Ovary (tissue), 9 donors: Measurements from ENCODE around the gene DNAJB11. TPM values are rescaled to one million over a fixed set of nuclear protein-coding genes. Genes with fewer than 3 reads are reported as not detected.

Experiments
- DNase-seq, 5 donors: peaks; one replicate each; pipeline ENCODE4 v3.0.0-alpha.2; 2019 to 2020
- H3K27ac ChIP-seq, 2 donors: fragments of 200-600 bp; one replicate each; pipeline versions ENCODE4 v1.5.1 to v1.8.0; 2019 to 2022
- H3K27me3 ChIP-seq: fragments of 200-600 bp; one replicate; pipeline ENCODE4 v1.8.0; 2022
- H3K36me3 ChIP-seq: fragments of 200-600 bp; sonication (generic); one replicate; pipeline ENCODE4 v1.5.1; 2019
- H3K4me1 ChIP-seq: one replicate; pipeline ENCODE4 v1.8.1; 2013; ENCODE audit warnings: mild to moderate bottlenecking, moderate library complexity; ENCODE audit not compliant: insufficient read depth
- H3K4me3 ChIP-seq: fragments of 200-600 bp; sonication (generic); one replicate; pipeline ENCODE4 v1.5.1; 2017
- H3K9me3 ChIP-seq, 2 donors: fragments of 200-600 bp in 1 of 2; sonication (generic) in 1 of 2; one replicate each; pipeline versions ENCODE4 v1.5.1 to v1.8.1; 2013 to 2019; ENCODE audit warnings: mild to moderate bottlenecking in 1 of 2, moderate library complexity in 1 of 2
- EP300 ChIP-seq: sonication (generic); formaldehyde crosslinking; IDR thresholded peaks from one replicate; pipeline ENCODE4 v1.6.1; 2017; ENCODE audit warnings: antibody characterized with exemption
- POLR2A ChIP-seq: fragments of 450-650 bp; IDR thresholded peaks from one replicate; pipeline ENCODE4 v1.6.1; 2017; ENCODE audit warnings: antibody characterized with exemption, mild to moderate bottlenecking, moderate library complexity
- WGBS, 3 donors: extraction: QIAGEN DNeasy Blood & Tissue Kit in 1 of 3; methylation state at CpG; one replicate each; pipeline versions ENCODE4 v1.1.5 to v1.1.7; 2013 to 2017; 5-methylcytosine and 5-hydroxymethylcytosine counted together
- intact Hi-C, 4 donors: fragments of 100-400 bp; cut with DNase I; formaldehyde crosslinking; loops; one replicate each; pipeline versions ENCODE4 v1.11.0 to v1.15.1; 2022 to 2023
- polyA plus RNA-seq, 2 donors: library from polyadenylated mRNA; stranded (reverse); fragments of 200-250 nt in 1 of 2; fragments of 350-450 nt in 1 of 2; fragmentation: Illumina TruSeq in 1 of 2; extraction: RNeasy Lipid Tissue Mini Kit (QIAGEN cat#74804) in 1 of 2; gene quantifications; one replicate each; pipeline ENCODE4 v1.2.3, GENCODE V29; 2013 to 2014
- total RNA-seq, 7 donors: library from RNA; depleted of rRNA in 2 of 7; stranded (reverse); fragments of >200 nt in 2 of 7; fragmentation: NEBNext Ultra II Directional in 3 of 7; extraction: Animal tissue kit (Norgen Biotek cat#: 25700) in 3 of 7; gene quantifications; one replicate each; pipeline versions ENCODE4 v1.1.0 to v1.2.4, GENCODE V29; 2016 to 2023
- TF ChIP-seq, protein P1 (sequence below), 3 donors: fragments of 450-650 bp in 2 of 3; fragments of 200-600 bp in 1 of 3; IDR thresholded peaks; one replicate each; pipeline versions ENCODE4 v1.5.1 to v1.8.0; 2016 to 2022; ENCODE audit warnings: antibody characterized with exemption in 3 of 3, mild to moderate bottlenecking in 1 of 3
- donor health status: DM: no; HTN: no; CAD: no; lungs with moderate emphysema.
- donor health status: DM: no; HTN: no; CAD: no.
- donor health status: Bipolar disorder and iron deficiency.
- donor health status: DM: yes; HTN: yes; CAD: no.
- donor health status: DM: no; HTN: no; CAD: no.
- donor health status: DM: yes; HTN: yes; CAD: no.

Gene DNAJB11
- total and polyA plus RNA-seq, 9 donors = 17.7 to 38.2 (median 23.8) TPM

DNA sequence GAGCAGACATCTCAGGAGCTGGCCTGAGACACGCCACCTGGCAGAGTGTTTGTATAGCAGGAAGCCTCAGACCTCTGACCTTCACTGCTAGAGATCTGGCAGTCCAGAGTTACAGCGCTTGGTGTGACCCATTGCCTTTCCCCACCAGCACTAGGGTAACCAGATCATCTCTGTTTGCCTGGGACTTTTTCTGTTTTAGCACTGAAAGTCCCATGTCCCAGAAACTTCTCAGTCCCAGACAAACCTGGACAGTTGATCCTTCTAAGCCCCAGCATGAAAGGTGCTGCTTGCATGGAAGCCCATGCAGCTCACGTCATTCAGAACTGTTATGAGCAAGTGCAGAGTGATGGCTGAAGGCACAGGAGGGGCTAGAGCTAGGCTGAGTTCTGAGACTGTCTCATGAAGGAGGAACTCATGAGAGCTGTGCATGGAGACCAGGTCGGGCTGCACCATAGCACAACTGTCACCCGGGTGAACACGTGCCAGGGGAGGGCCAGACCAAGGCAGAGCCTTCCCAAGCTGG, 24.1 kb downstream of the DNAJB11 start:
- H3K4me1 ChIP-seq = no peaks in the 10 kb centered on the region
- 64 to 70% (median 69%) methylated on average over 6 of the region's 6 CpGs for WGBS, 3 donors
- no peak overlapping the region for H3K27ac ChIP-seq
- H3K36me3 ChIP-seq = no peaks in the 10 kb centered on the region
- H3K9me3 ChIP-seq = no peaks in the 10 kb centered on the region
- no peaks in the 10 kb centered on the region for H3K27me3 ChIP-seq
- no peak for DNase-seq
- TF ChIP-seq, protein P1, sequence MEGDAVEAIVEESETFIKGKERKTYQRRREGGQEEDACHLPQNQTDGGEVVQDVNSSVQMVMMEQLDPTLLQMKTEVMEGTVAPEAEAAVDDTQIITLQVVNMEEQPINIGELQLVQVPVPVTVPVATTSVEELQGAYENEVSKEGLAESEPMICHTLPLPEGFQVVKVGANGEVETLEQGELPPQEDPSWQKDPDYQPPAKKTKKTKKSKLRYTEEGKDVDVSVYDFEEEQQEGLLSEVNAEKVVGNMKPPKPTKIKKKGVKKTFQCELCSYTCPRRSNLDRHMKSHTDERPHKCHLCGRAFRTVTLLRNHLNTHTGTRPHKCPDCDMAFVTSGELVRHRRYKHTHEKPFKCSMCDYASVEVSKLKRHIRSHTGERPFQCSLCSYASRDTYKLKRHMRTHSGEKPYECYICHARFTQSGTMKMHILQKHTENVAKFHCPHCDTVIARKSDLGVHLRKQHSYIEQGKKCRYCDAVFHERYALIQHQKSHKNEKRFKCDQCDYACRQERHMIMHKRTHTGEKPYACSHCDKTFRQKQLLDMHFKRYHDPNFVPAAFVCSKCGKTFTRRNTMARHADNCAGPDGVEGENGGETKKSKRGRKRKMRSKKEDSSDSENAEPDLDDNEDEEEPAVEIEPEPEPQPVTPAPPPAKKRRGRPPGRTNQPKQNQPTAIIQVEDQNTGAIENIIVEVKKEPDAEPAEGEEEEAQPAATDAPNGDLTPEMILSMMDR (IDR thresholded peaks at IDR 0.05) = no peak
- TF ChIP-seq POLR2A (no peak), EP300 (no peak)
- no peak overlapping the region for H3K4me3 ChIP-seq
- intact Hi-C loops = no loop called here

DNA sequence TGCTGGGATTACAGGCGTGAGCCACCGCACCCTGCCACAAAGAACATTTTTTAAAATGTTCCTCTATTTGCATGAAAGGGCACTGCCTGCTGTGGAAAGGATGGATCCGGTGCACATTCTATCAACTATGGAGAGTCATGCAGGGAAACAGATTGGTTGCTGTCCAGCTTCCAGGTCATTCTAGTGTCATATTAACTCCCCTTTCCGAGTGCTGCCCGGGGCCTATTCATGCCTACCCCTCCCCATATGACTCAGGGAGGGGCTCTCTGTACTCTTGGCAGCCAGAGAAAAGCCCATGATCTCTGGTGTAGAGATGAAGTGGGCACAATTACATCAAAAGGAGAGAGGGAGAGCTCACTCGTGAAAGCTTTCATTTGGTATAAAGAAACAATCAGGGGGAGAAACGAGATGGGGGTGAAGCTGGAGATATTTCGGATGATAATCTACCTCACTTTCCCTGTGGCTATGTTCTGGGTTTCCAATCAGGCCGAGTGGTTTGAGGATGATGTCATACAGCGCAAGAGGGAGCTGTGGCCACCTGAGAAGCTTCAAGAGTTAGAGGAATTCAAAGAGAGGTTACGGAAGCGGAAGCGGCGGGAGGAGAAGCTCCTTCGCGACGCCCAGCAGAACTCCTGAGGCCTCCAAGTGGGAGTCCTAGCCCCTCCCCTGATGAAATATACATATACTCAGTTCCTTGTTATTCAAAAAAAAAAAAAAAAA, 26.2 kb downstream of the DNAJB11 start:
- TF ChIP-seq, protein P1 (IDR thresholded peaks at IDR 0.05) = no peak
- TF ChIP-seq EP300 (no peak), POLR2A (no peak)
- WGBS, 3 donors = 33 to 48% (median 38%) methylated on average over 17 of the region's 17 CpGs
- Histone ChIP-seq H3K27me3 (no peaks in the 10 kb centered on the region), H3K4me1 (no peaks in the 10 kb centered on the region), H3K4me3 (no peak overlapping the region), H3K36me3 (no peaks in the 10 kb centered on the region), H3K27ac (no peak overlapping the region), H3K9me3 (no peaks in the 10 kb centered on the region)
- intact Hi-C loops = no loop called here
- no peak for DNase-seq

DNA sequence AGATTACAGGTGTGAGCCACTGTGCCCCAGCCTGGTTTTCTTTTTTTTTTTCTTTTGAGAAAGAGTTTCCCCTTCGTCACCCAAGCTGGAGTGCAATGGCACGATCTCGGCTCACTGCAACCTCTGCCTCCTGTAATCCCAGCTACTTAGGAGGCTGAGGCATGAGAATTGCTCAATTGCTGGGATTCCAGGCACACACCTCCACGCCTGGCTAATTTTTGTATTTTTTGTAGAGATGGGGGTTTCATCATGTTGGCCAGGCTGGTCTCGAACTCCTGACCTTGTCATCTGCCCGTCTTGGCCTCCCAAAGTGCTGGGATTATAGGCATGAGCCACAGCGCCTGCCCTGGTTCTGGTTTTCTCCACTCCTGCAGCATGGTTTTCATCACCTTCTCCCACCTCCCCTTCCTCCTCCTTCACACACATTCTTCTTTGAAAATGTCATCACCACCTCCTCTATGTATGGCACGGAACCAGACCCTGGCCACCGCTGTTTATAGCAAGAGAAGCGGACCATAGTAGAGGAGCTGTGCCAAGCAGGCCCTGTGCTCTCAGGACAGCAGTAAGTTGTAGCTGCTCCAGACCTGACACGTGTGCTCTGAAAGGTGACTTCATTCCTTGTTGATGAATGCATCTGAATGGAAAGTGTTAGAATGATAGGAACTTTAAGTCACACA, 27.7 kb downstream of the DNAJB11 start:
- H3K9me3 ChIP-seq = no peaks in the 10 kb centered on the region
- TF ChIP-seq POLR2A (no peak), EP300 (no peak)
- TF ChIP-seq, protein P1 (IDR thresholded peaks at IDR 0.05) = no peak
- H3K27ac ChIP-seq = no peak overlapping the region
- 66 to 78% (median 76%) methylated on average over 11 of the region's 11 CpGs for WGBS, 3 donors
- intact Hi-C loops = no loop called here
- H3K27me3 ChIP-seq = no peaks in the 10 kb centered on the region
- no peaks in the 10 kb centered on the region for H3K4me1 ChIP-seq
- H3K36me3 ChIP-seq = no peaks in the 10 kb centered on the region
- H3K4me3 ChIP-seq = no peak overlapping the region
- no peak for DNase-seq

DNA sequence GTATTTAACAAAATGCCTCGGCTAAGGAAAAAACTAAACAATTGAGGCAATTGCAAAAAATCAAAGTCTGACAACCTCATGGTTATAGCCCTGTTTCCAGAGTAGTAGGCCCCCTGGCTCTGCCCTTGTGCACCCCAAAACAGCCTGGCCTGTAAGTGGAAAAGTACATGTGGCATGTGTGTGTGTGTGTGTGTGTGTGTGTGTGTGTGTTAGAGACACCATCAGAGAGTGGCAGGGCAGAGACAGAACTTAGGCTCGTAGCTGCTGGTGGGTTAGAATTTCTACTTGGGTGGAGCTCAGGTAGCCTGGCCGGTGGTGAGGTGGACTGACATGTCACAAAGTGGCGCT, 28.2 kb downstream of the DNAJB11 start:
- Histone ChIP-seq H3K4me1 (no peaks in the 10 kb centered on the region), H3K9me3 (no peaks in the 10 kb centered on the region), H3K36me3 (no peaks in the 10 kb centered on the region), H3K4me3 (no peak overlapping the region), H3K27me3 (no peaks in the 10 kb centered on the region), H3K27ac (no peak overlapping the region)
- TF ChIP-seq, protein P1 (IDR thresholded peaks at IDR 0.05) = no peak
- TF ChIP-seq EP300 = no peak
- WGBS, 3 donors = 84 to 90% (median 86%) methylated on average over 4 of the region's 4 CpGs
- DNase-seq = no peak
- intact Hi-C loops = no loop called here
